Upper lobe of left lung (tissue), 4 donors: ENCODE data around the gene ZSCAN1.

Experiments
- CTCF ChIP-seq, 6 experiments: fragments of 450-650 bp in 4 of 6; fragments of 200-600 bp in 2 of 6; sonication (generic) in 2 of 6; IDR thresholded peaks; one replicate each; pipeline ENCODE4 v1.5.1; 2016 to 2019; ENCODE audit warnings: antibody characterized with exemption in 6 of 6
- POLR2AphosphoS5 ChIP-seq, 2 donors: sonication (generic); formaldehyde crosslinking; IDR thresholded peaks; one replicate each; pipeline ENCODE4 v1.5.1; 2017; ENCODE audit warnings: antibody characterized with exemption in 2 of 2

- TF ChIP-seq CTCF (IDR thresholded peaks at IDR 0.05): no peak
- no peak for TF ChIP-seq POLR2AphosphoS5 (IDR thresholded peaks at IDR 0.05)
Observed at GRCh38 chr19:58003174-58003828, 30.5 kb upstream of the ZSCAN1 start.
